Measurements from ENCODE around the gene USH2A.

DNA sequence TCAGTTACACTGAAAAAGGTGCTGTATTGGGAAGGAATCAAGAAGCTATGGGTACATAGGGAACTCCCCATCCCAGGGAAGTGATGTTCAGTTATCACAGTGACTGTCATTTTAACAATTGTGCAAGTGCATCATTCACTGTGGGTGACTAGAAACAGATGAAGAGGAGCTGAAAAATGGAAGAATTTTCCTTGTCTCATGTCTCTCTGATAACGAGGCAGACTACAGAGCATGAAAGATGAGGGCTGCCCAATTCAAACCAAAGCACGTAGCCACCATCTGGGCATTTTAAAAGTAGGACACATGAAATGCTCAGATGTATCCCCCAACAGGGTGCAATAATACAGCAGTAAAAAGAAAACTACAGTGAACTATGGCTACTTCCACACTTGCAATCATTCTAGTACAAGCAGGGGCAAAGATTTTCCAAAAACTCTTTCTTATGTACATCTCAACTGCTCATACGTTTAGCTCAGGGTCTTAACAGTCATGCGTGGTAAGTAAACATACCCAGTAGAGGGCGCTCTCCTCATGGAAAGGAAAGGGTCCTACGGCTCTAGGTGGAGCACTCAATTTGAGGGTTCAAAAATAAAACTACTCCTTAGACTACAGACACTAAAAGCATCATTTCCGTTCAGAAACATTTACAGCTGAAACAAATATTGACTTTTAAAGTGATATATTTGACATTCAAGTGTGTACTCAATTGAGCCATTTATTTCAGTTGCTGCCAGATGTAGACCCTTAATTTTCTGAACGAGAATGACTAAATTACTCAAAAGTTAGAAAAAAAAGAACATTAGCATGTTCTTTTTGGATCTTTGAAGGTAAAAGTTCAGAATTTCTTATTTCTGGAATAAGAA, 713.0 kb downstream of the USH2A start:
- TF ChIP-seq POLR2AphosphoS5 (IDR thresholded peaks at IDR 0.05) (no peak), POLR2A (IDR thresholded peaks at IDR 0.05; ENCODE audit: low read depth) (no peak)
- TF ChIP-seq, protein P1, sequence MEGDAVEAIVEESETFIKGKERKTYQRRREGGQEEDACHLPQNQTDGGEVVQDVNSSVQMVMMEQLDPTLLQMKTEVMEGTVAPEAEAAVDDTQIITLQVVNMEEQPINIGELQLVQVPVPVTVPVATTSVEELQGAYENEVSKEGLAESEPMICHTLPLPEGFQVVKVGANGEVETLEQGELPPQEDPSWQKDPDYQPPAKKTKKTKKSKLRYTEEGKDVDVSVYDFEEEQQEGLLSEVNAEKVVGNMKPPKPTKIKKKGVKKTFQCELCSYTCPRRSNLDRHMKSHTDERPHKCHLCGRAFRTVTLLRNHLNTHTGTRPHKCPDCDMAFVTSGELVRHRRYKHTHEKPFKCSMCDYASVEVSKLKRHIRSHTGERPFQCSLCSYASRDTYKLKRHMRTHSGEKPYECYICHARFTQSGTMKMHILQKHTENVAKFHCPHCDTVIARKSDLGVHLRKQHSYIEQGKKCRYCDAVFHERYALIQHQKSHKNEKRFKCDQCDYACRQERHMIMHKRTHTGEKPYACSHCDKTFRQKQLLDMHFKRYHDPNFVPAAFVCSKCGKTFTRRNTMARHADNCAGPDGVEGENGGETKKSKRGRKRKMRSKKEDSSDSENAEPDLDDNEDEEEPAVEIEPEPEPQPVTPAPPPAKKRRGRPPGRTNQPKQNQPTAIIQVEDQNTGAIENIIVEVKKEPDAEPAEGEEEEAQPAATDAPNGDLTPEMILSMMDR (IDR thresholded peaks at IDR 0.05), result peak; percentile 10 to 16 (median 15)
